Endothelial cell (in vitro differentiated cells): ENCODE data around the gene UBE2F. TPM values are rescaled to one million over a fixed set of nuclear protein-coding genes. Genes with fewer than 3 reads are reported as not detected.
A peak's percentile ranks its signal among the peaks of the same experiment; 100 is the strongest.
"Not testable (repeated sequence)": the region's sequence is repeated elsewhere in the genome, so short reads cannot be mapped to it uniquely, and the experiment has no call there.

Experiments
- DNase-seq: peaks from one replicate; pipeline ENCODE4 v3.0.0; 2021; ENCODE audit warnings: low spot score
- H3K27ac Mint-ChIP-seq: one replicate; pipeline ENCODE4 v1.8.0; 2021; ENCODE audit warnings: mixed read lengths, inconsistent platforms; ENCODE audit not compliant: unreplicated experiment
- H3K27me3 Mint-ChIP-seq: one replicate; pipeline ENCODE4 v1.8.0; 2021; ENCODE audit warnings: mild to moderate bottlenecking, moderate library complexity, mixed read lengths, inconsistent platforms; ENCODE audit not compliant: unreplicated experiment
- H3K36me3 Mint-ChIP-seq: one replicate; pipeline ENCODE4 v1.8.0; 2021; ENCODE audit warnings: mild to moderate bottlenecking, low read depth, mixed read lengths, inconsistent platforms; ENCODE audit not compliant: unreplicated experiment
- H3K4me1 Mint-ChIP-seq: one replicate; pipeline ENCODE4 v1.8.0; 2021; ENCODE audit warnings: mild to moderate bottlenecking, mixed read lengths, inconsistent platforms; ENCODE audit not compliant: unreplicated experiment
- H3K4me3 Mint-ChIP-seq: one replicate; pipeline ENCODE4 v1.8.0; 2021; ENCODE audit warnings: mild to moderate bottlenecking, mixed read lengths, inconsistent platforms; ENCODE audit not compliant: unreplicated experiment
- H3K9me3 Mint-ChIP-seq: one replicate; pipeline ENCODE4 v1.8.0; 2021; ENCODE audit warnings: mixed read lengths, inconsistent platforms; ENCODE audit not compliant: unreplicated experiment
- total RNA-seq: library from RNA; stranded (reverse); fragmentation: NEBNext Ultra II Directional; extraction: Animal tissue kit (Norgen Biotek cat#: 25700); gene quantifications from one replicate; pipeline ENCODE4 v1.2.1, GENCODE V29; 2021; ENCODE audit not compliant: unreplicated experiment
- TF ChIP-seq, protein P1 (sequence below): fragments of 200-600 bp; sonication (generic); IDR thresholded peaks from one replicate; pipeline ENCODE4 v1.5.0; 2021; ENCODE audit warnings: antibody characterized with exemption; ENCODE audit not compliant: unreplicated experiment

UBE2F gene
- total RNA-seq, 1 donor from 2014 or later, result 107 TPM

DNA sequence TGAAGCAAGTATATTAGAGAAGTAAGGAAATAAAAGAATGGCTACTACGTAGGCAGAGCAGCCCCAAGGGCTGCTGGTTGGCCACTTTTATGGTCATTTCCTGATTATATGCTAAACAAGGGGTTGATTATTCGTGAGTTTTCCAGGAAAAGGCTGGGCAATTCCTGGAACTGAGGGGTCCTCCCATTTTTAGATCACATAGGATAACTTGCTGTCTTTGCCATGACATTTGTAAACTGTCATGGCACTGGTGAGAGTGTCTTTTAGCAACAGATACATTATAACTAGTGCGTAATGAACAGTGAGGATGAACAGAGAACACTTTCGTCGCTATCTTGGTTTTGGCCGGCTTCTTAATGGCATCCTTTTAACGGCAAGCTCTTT lies 2.6 kb upstream of the UBE2F start:
- Mint-ChIP-seq H3K4me1 (peaks cover 19% of the 10 kb centered on the region), H3K9me3 (no peaks in the 10 kb centered on the region), H3K36me3 (peaks cover 12% of the 10 kb centered on the region), H3K27ac (no peak overlapping the region), H3K4me3 (no peak overlapping the region), H3K27me3 (peaks cover 16% of the 10 kb centered on the region)
- DNase-seq, result no peak
- TF ChIP-seq, protein P1, sequence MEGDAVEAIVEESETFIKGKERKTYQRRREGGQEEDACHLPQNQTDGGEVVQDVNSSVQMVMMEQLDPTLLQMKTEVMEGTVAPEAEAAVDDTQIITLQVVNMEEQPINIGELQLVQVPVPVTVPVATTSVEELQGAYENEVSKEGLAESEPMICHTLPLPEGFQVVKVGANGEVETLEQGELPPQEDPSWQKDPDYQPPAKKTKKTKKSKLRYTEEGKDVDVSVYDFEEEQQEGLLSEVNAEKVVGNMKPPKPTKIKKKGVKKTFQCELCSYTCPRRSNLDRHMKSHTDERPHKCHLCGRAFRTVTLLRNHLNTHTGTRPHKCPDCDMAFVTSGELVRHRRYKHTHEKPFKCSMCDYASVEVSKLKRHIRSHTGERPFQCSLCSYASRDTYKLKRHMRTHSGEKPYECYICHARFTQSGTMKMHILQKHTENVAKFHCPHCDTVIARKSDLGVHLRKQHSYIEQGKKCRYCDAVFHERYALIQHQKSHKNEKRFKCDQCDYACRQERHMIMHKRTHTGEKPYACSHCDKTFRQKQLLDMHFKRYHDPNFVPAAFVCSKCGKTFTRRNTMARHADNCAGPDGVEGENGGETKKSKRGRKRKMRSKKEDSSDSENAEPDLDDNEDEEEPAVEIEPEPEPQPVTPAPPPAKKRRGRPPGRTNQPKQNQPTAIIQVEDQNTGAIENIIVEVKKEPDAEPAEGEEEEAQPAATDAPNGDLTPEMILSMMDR, result no peak

DNA sequence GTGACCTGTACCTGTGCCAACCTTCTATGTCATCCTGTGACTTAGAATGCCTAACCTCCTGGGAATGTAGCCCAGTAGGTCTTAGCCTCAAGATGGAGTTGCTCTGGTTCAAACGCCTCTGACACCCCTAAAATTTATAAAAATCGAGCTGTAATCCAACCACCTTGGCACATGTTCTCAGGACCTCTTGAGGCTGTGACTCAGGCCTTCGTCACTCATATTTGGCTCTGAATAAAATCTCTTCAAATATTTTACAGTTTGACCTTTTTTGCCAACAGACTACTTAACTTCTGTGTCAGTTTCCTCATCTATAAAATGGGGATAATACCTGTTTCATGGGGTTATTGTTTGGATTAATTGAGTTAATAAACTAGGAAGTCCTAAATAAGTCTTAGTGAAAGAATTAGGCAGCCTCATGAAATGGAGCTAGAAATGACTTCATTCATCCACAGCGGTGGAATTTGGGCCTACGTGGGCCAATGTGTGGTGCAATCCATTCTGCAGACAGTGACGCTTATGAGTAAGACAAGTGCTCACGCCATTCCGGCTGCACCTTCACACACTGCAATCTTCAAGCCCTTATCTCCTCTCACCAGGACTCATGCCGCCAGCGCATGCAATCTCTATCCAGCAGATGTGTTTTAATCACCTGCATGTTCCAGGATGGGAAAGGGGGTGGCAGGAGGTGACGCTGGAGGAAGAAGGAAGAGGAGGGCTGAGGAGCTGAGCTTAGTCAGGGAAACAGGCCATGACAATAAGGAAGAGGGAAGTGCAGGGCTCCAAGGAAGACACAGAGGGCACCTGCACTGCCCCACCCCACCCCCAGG lies 2.0 kb upstream of the UBE2F start:
- DNase-seq, result no peak
- Mint-ChIP-seq H3K9me3 (no peaks in the 10 kb centered on the region), H3K27me3 (peaks cover 16% of the 10 kb centered on the region), H3K36me3 (peaks cover 18% of the 10 kb centered on the region), H3K27ac (peak overlapping the region; percentile 53), H3K4me3 (no peak overlapping the region), H3K4me1 (peaks cover 25% of the 10 kb centered on the region)
- TF ChIP-seq, protein P1, result no peak

DNA sequence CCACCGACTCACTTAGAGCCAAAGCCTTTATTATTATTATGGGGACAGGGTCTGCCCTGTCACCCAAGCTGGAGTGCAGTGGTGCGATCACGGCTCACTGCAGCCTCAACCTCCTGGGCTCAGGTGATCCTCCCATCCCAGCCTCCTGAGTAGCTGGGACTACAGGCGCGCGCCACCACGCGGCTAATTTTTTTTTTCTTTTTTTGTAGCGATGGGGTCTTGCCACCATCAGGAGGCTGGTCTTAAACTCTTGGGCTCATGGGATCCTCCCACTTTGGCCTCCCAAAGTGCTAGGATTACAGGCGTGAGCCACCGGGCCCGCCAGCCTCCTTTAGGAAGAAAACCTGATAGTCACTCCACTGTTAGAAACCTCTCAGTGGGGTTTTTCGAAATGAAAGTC lies 970 bp upstream of the UBE2F start:
- H3K4me3 Mint-ChIP-seq, result peak overlapping the region; percentile 89
- DNase-seq, H3K9me3 Mint-ChIP-seq, H3K27ac Mint-ChIP-seq: not testable (repeated sequence)
- peaks cover 18% of the 10 kb centered on the region for H3K36me3 Mint-ChIP-seq
- H3K4me1 Mint-ChIP-seq, result peaks cover 33% of the 10 kb centered on the region
- H3K27me3 Mint-ChIP-seq, result peaks cover 14% of the 10 kb centered on the region

DNA sequence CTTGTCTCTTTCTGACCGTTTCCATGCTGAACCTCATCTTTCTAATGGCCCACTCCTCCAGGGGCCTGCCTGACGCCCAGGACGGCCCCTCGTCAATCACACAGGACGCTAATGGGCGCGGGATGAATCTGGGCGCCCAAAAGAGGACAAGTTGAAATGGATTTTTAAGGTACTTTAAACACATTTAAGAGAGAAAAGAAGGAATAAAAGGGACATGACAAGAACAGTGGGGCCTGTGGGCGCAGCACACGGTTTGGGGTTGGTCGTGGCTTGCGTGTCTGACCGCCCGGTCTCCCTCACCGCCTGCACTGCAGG lies 607 bp upstream of the UBE2F start:
- no peak for DNase-seq
- TF ChIP-seq, protein P1, result no peak
- H3K4me1 Mint-ChIP-seq, result peaks cover 35% of the 10 kb centered on the region
- peaks cover 14% of the 10 kb centered on the region for H3K27me3 Mint-ChIP-seq
- peaks cover 18% of the 10 kb centered on the region for H3K36me3 Mint-ChIP-seq
- H3K9me3 Mint-ChIP-seq, result no peaks in the 10 kb centered on the region
- H3K4me3 Mint-ChIP-seq, result peak overlapping the region; percentile 89
- no peak overlapping the region for H3K27ac Mint-ChIP-seq

DNA sequence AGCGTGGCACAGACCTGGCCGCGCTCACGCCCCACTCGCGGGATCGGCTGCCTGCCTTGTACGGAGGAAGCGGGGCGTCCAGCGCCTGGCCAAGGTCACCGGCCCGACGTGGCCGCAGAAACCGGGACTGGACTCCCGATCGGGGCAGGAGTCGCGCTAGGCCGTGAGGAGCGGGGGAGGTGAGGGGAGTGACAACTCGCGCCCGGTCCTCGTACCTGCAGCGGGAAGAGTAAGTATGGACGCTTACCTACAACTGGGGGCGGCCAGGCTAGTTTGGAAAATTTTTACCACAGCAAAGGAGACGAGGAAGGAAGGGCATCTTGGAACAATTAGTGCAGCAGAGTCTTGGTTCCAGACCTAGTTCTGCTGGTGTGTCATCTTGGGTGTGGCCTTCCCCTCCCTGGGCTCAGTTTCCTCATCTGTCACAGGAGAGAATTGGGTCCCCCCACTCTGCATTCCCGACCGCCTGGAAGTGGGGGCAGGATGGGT lies 693 bp downstream of the UBE2F start:
- Mint-ChIP-seq H3K4me1 (peaks cover 40% of the 10 kb centered on the region), H3K4me3 (peak overlapping the region; percentile 98), H3K27me3 (peaks cover 12% of the 10 kb centered on the region), H3K36me3 (peaks cover 17% of the 10 kb centered on the region), H3K27ac (peak overlapping the region; percentile 57), H3K9me3 (no peaks in the 10 kb centered on the region)
- TF ChIP-seq, protein P1, result no peak
- DNase-seq, result peak; percentile 38
